HG03159 (cell line): ENCODE results near the gene ARID1B.

Experiments used
- ATAC-seq: cut with Tn5 transposase; IDR thresholded peaks from one replicate; pipeline ENCODE4 v1.9.1; 2021; ENCODE audit warnings: mild to moderate bottlenecking, moderate library complexity; ENCODE audit not compliant: unreplicated experiment

Gene ARID1B

GRCh38 chr6:157168471-157168870 lies 391.3 kb downstream of the ARID1B start:
- no peak for ATAC-seq

- ATAC-seq, result no peak
These were observed 392.0 kb downstream of the ARID1B start for GRCh38 chr6:157169226-157169625.

GRCh38 chr6:157169656-157170055 lies 392.5 kb downstream of the ARID1B start:
- ATAC-seq, result no peak

- ATAC-seq, result no peak
These were observed 393.4 kb downstream of the ARID1B start for GRCh38 chr6:157170535-157170934.

- no peak for ATAC-seq
These were observed 394.6 kb downstream of the ARID1B start for GRCh38 chr6:157171801-157172200.

GRCh38 chr6:157172231-157172701 lies 395.1 kb downstream of the ARID1B start:
- no peak for ATAC-seq

GRCh38 chr6:157172830-157173536 lies 395.8 kb downstream of the ARID1B start:
- ATAC-seq, result no peak

- ATAC-seq, result no peak
These were observed 396.6 kb downstream of the ARID1B start for GRCh38 chr6:157173776-157174175.

- no peak for ATAC-seq
These were observed 397.6 kb downstream of the ARID1B start for GRCh38 chr6:157174731-157175130.

GRCh38 chr6:157177731-157178336 lies 400.7 kb downstream of the ARID1B start:
- ATAC-seq, result no peak

GRCh38 chr6:157181649-157182048 lies 404.5 kb downstream of the ARID1B start:
- no peak for ATAC-seq

GRCh38 chr6:157182503-157183264 lies 405.5 kb downstream of the ARID1B start:
- no peak for ATAC-seq

- no peak for ATAC-seq
These were observed 407.2 kb downstream of the ARID1B start for GRCh38 chr6:157184202-157185015.

GRCh38 chr6:157185171-157185570 lies 408.0 kb downstream of the ARID1B start:
- no peak for ATAC-seq

GRCh38 chr6:157185986-157186385 lies 408.8 kb downstream of the ARID1B start:
- ATAC-seq, result no peak

- no peak for ATAC-seq
These were observed 409.6 kb downstream of the ARID1B start for GRCh38 chr6:157186785-157187181.

GRCh38 chr6:157187182-157188083 lies 410.3 kb downstream of the ARID1B start:
- ATAC-seq, result no peak

GRCh38 chr6:157188213-157188612 lies 411.0 kb downstream of the ARID1B start:
- ATAC-seq, result no peak

- ATAC-seq, result no peak
These were observed 416.3 kb downstream of the ARID1B start for GRCh38 chr6:157193443-157193996.

GRCh38 chr6:157194110-157194509 lies 416.9 kb downstream of the ARID1B start:
- no peak for ATAC-seq
